ENCODE measurements around the gene DDX11.
"Not testable (repeated sequence)": the region's sequence is repeated elsewhere in the genome, so short reads cannot be mapped to it uniquely, and the experiment has no call there.

The DDX11 gene

GRCh38 chr12:31081274-31081673, 7.6 kb downstream of the DDX11 start:
- WGBS, 2 experiments, result 93 to 95% methylated on average over 6 of the region's 6 CpGs
- not testable (repeated sequence) for H3K9me3 ChIP-seq (ENCODE audit: control insufficient read depth, low read length); H3K4me3 ChIP-seq (ENCODE audit: insufficient read depth, low read depth, low read length); H3K27me3 ChIP-seq (ENCODE audit: control insufficient read depth, insufficient read depth, low read length, poor library complexity, severe bottlenecking); H3K4me1 ChIP-seq (ENCODE audit: control insufficient read depth, insufficient read depth, low read length); H3K36me3 ChIP-seq (ENCODE audit: control insufficient read depth, insufficient read depth, low read length); H3K27ac ChIP-seq (ENCODE audit: insufficient read depth, low read depth, low read length, poor library complexity, severe bottlenecking)

- H3K4me3 ChIP-seq (ENCODE audit: insufficient read depth, low read depth, low read length); H3K27me3 ChIP-seq (ENCODE audit: control insufficient read depth, insufficient read depth, low read length, poor library complexity, severe bottlenecking); H3K4me1 ChIP-seq (ENCODE audit: control insufficient read depth, insufficient read depth, low read length); H3K27ac ChIP-seq (ENCODE audit: insufficient read depth, low read depth, low read length, poor library complexity, severe bottlenecking); H3K9me3 ChIP-seq (ENCODE audit: control insufficient read depth, low read length): not testable (repeated sequence)
- 95 to 96% methylated on average over 11 of the region's 13 CpGs for WGBS, 2 experiments
- H3K36me3 ChIP-seq (ENCODE audit: control insufficient read depth, insufficient read depth, low read length), result peaks cover 13% of the 10 kb centered on the region
These were observed 10.6 kb downstream of the DDX11 start for GRCh38 chr12:31084241-31084640.

GRCh38 chr12:31086032-31086431, 12.4 kb downstream of the DDX11 start:
- H3K4me1 ChIP-seq (ENCODE audit: control insufficient read depth, insufficient read depth, low read length); H3K27ac ChIP-seq (ENCODE audit: insufficient read depth, low read depth, low read length, poor library complexity, severe bottlenecking); H3K9me3 ChIP-seq (ENCODE audit: control insufficient read depth, low read length); H3K4me3 ChIP-seq (ENCODE audit: insufficient read depth, low read depth, low read length); H3K27me3 ChIP-seq (ENCODE audit: control insufficient read depth, insufficient read depth, low read length, poor library complexity, severe bottlenecking): not testable (repeated sequence)
- H3K36me3 ChIP-seq (ENCODE audit: control insufficient read depth, insufficient read depth, low read length), result peaks cover 16% of the 10 kb centered on the region
- 94% methylated on average over 7 of the region's 11 CpGs for WGBS, 2 experiments

- peaks cover 16% of the 10 kb centered on the region for H3K36me3 ChIP-seq (ENCODE audit: control insufficient read depth, insufficient read depth, low read length)
- not testable (repeated sequence) for H3K9me3 ChIP-seq (ENCODE audit: control insufficient read depth, low read length); H3K27ac ChIP-seq (ENCODE audit: insufficient read depth, low read depth, low read length, poor library complexity, severe bottlenecking); H3K27me3 ChIP-seq (ENCODE audit: control insufficient read depth, insufficient read depth, low read length, poor library complexity, severe bottlenecking); H3K4me1 ChIP-seq (ENCODE audit: control insufficient read depth, insufficient read depth, low read length); H3K4me3 ChIP-seq (ENCODE audit: insufficient read depth, low read depth, low read length)
- WGBS, 2 experiments, result 90 to 92% methylated on average over 4 to 5 of the region's 8 CpGs
These were observed 13.8 kb downstream of the DDX11 start for GRCh38 chr12:31087486-31087885.

GRCh38 chr12:31087956-31088355, 14.3 kb downstream of the DDX11 start:
- H3K27me3 ChIP-seq (ENCODE audit: control insufficient read depth, insufficient read depth, low read length, poor library complexity, severe bottlenecking); H3K27ac ChIP-seq (ENCODE audit: insufficient read depth, low read depth, low read length, poor library complexity, severe bottlenecking); H3K4me3 ChIP-seq (ENCODE audit: insufficient read depth, low read depth, low read length); H3K4me1 ChIP-seq (ENCODE audit: control insufficient read depth, insufficient read depth, low read length); H3K9me3 ChIP-seq (ENCODE audit: control insufficient read depth, low read length): not testable (repeated sequence)
- WGBS, 2 experiments, result 92 to 95% methylated on average over 2 of the region's 2 CpGs
- H3K36me3 ChIP-seq (ENCODE audit: control insufficient read depth, insufficient read depth, low read length), result peaks cover 16% of the 10 kb centered on the region

GRCh38 chr12:31089072-31089471, 15.4 kb downstream of the DDX11 start:
- Histone ChIP-seq H3K9me3 (ENCODE audit: control insufficient read depth, low read length) (no peaks in the 10 kb centered on the region), H3K27ac (ENCODE audit: insufficient read depth, low read depth, low read length, poor library complexity, severe bottlenecking) (no peak overlapping the region)
- 95 to 97% methylated on average over 12 of the region's 12 CpGs for WGBS, 2 experiments

GRCh38 chr12:31091629-31092028, 18.0 kb downstream of the DDX11 start:
- H3K4me3 ChIP-seq (ENCODE audit: insufficient read depth, low read depth, low read length); H3K27me3 ChIP-seq (ENCODE audit: control insufficient read depth, insufficient read depth, low read length, poor library complexity, severe bottlenecking); H3K4me1 ChIP-seq (ENCODE audit: control insufficient read depth, insufficient read depth, low read length); H3K9me3 ChIP-seq (ENCODE audit: control insufficient read depth, low read length); H3K27ac ChIP-seq (ENCODE audit: insufficient read depth, low read depth, low read length, poor library complexity, severe bottlenecking): not testable (repeated sequence)
- WGBS, 2 experiments, result 94 to 95% methylated on average over 19 of the region's 19 CpGs
- H3K36me3 ChIP-seq (ENCODE audit: control insufficient read depth, insufficient read depth, low read length), result peaks cover 11% of the 10 kb centered on the region

More at GRCh38 chr12:31089072-31089471, 15.4 kb downstream of the DDX11 start:
- Histone ChIP-seq H3K36me3 (ENCODE audit: control insufficient read depth, insufficient read depth, low read length) (peaks cover 14% of the 10 kb centered on the region), H3K4me3 (ENCODE audit: insufficient read depth, low read depth, low read length) (no peak overlapping the region), H3K27me3 (ENCODE audit: control insufficient read depth, insufficient read depth, low read length, poor library complexity, severe bottlenecking) (no peaks in the 10 kb centered on the region), H3K4me1 (ENCODE audit: control insufficient read depth, insufficient read depth, low read length) (no peaks in the 10 kb centered on the region)

GRCh38 chr12:31092718-31093117, 19.1 kb downstream of the DDX11 start:
- H3K36me3 ChIP-seq (ENCODE audit: control insufficient read depth, insufficient read depth, low read length), result peaks cover 11% of the 10 kb centered on the region
- not testable (repeated sequence) for H3K27ac ChIP-seq (ENCODE audit: insufficient read depth, low read depth, low read length, poor library complexity, severe bottlenecking)
- WGBS, 2 experiments, result 95 to 98% methylated on average over 4 to 5 of the region's 8 CpGs

GRCh38 chr12:31095080-31095860, 21.6 kb downstream of the DDX11 start:
- H3K4me3 ChIP-seq (ENCODE audit: insufficient read depth, low read depth, low read length); H3K27me3 ChIP-seq (ENCODE audit: control insufficient read depth, insufficient read depth, low read length, poor library complexity, severe bottlenecking); H3K9me3 ChIP-seq (ENCODE audit: control insufficient read depth, low read length); H3K36me3 ChIP-seq (ENCODE audit: control insufficient read depth, insufficient read depth, low read length); H3K27ac ChIP-seq (ENCODE audit: insufficient read depth, low read depth, low read length, poor library complexity, severe bottlenecking); H3K4me1 ChIP-seq (ENCODE audit: control insufficient read depth, insufficient read depth, low read length): not testable (repeated sequence)
- 96 to 99% methylated on average over 16 to 17 of the region's 21 CpGs for WGBS, 2 experiments

More at GRCh38 chr12:31092718-31093117, 19.1 kb downstream of the DDX11 start:
- not testable (repeated sequence) for H3K4me3 ChIP-seq (ENCODE audit: insufficient read depth, low read depth, low read length); H3K4me1 ChIP-seq (ENCODE audit: control insufficient read depth, insufficient read depth, low read length); H3K27me3 ChIP-seq (ENCODE audit: control insufficient read depth, insufficient read depth, low read length, poor library complexity, severe bottlenecking); H3K9me3 ChIP-seq (ENCODE audit: control insufficient read depth, low read length)

- not testable (repeated sequence) for H3K9me3 ChIP-seq (ENCODE audit: control insufficient read depth, low read length); H3K36me3 ChIP-seq (ENCODE audit: control insufficient read depth, insufficient read depth, low read length); H3K4me1 ChIP-seq (ENCODE audit: control insufficient read depth, insufficient read depth, low read length); H3K27me3 ChIP-seq (ENCODE audit: control insufficient read depth, insufficient read depth, low read length, poor library complexity, severe bottlenecking); H3K4me3 ChIP-seq (ENCODE audit: insufficient read depth, low read depth, low read length); H3K27ac ChIP-seq (ENCODE audit: insufficient read depth, low read depth, low read length, poor library complexity, severe bottlenecking)
- WGBS, 2 experiments, result 93 to 96% methylated on average over 19 of the region's 19 CpGs
These were observed 22.8 kb downstream of the DDX11 start for GRCh38 chr12:31096251-31097065.

Measured in ectodermal cell (in vitro differentiated cells).